Body of pancreas (tissue), 4 donors: ENCODE measurements around the gene WRNIP1. TPM values are rescaled to one million over a fixed set of nuclear protein-coding genes. Genes with fewer than 3 reads are reported as not detected.
"Not testable (repeated sequence)": the region's sequence is repeated elsewhere in the genome, so short reads cannot be mapped to it uniquely, and the experiment has no call there.

Experiments used
- ATAC-seq: fragments of 150-250 bp; one replicate; pipeline ENCODE4 v1.9.1; 2016
- DNase-seq, 4 donors: peaks; one replicate each; pipeline ENCODE4 v3.0.0-alpha.2; 2019
- H3K27ac ChIP-seq, 4 donors: fragments of 200-600 bp; sonication (generic); 1 replicate in 3 of 4; 2 replicates in 1 of 4; pipeline versions ENCODE4 v1.5.1 to v1.6.1; 2016 to 2019; ENCODE audit warnings: mild to moderate bottlenecking in 1 of 4, mixed read lengths in 1 of 4, moderate library complexity in 1 of 4
- H3K27me3 ChIP-seq, 2 donors: fragments of 200-600 bp; sonication (generic); one replicate each; pipeline ENCODE4 v1.6.0; 2016; ENCODE audit warnings: mild to moderate bottlenecking in 1 of 2
- H3K36me3 ChIP-seq, 2 donors: fragments of 200-600 bp; sonication (generic); replicated peaks in 1 of 2; 2 replicates each; pipeline ENCODE4 v1.5.1; 2016; ENCODE audit warnings: low read depth in 2 of 2; ENCODE audit not compliant: insufficient read depth in 1 of 2
- H3K4me1 ChIP-seq: fragments of 200-600 bp; sonication (generic); one replicate; pipeline ENCODE4 v1.6.0; 2016
- H3K4me3 ChIP-seq, 2 donors: fragments of 200-600 bp; sonication (generic); 1 replicate in 1 of 2; 2 replicates in 1 of 2; pipeline ENCODE4 v1.5.1; 2016 to 2019
- H3K9me3 ChIP-seq, 3 donors: fragments of 200-600 bp; sonication (generic); 1 replicate in 2 of 3; 2 replicates in 1 of 3; pipeline ENCODE4 v1.5.1; 2016
- POLR2A ChIP-seq, 3 donors: fragments of 450-650 bp; IDR thresholded peaks; one replicate each; pipeline ENCODE4 v1.6.1; 2016; ENCODE audit warnings: antibody characterized with exemption in 3 of 3, mild to moderate bottlenecking in 2 of 3
- WGBS, 2 donors: methylation state at CpG; one replicate each; pipeline ENCODE4 v1.1.5; 2017; 5-methylcytosine and 5-hydroxymethylcytosine counted together
- intact Hi-C: fragments of 100-400 bp; cut with DNase I; formaldehyde crosslinking; loops from one replicate; pipeline ENCODE4 v1.15.1; 2023
- total RNA-seq, 2 donors: library from RNA; depleted of rRNA; stranded (reverse); fragments of >200 nt; gene quantifications; one replicate each; pipeline ENCODE4 v1.1.0, GENCODE V29; 2016
- TF ChIP-seq, protein P1 (sequence below), 7 experiments: fragments of 450-650 bp in 4 of 7; fragments of 200-600 bp in 3 of 7; sonication (generic) in 3 of 7; IDR thresholded peaks; one replicate each; pipeline ENCODE4 v1.5.1; 2016 to 2019; ENCODE audit warnings: antibody characterized with exemption in 7 of 7

Gene WRNIP1
- total RNA-seq, 2 donors from 2014 or later = 61.0 to 62.0 TPM

- H3K4me1 ChIP-seq = peaks cover 51% of the 10 kb centered on the region
- WGBS, 2 donors = 6 to 13% methylated on average over 2 to 3 of the region's 3 CpGs
- intact Hi-C loops = no loop called here
- no peaks in the 10 kb centered on the region for H3K27me3 ChIP-seq
- peak overlapping the region; percentile 65 to 90 (median 85) for H3K27ac ChIP-seq
- no peak overlapping the region for H3K4me3 ChIP-seq
- TF ChIP-seq, protein P1, sequence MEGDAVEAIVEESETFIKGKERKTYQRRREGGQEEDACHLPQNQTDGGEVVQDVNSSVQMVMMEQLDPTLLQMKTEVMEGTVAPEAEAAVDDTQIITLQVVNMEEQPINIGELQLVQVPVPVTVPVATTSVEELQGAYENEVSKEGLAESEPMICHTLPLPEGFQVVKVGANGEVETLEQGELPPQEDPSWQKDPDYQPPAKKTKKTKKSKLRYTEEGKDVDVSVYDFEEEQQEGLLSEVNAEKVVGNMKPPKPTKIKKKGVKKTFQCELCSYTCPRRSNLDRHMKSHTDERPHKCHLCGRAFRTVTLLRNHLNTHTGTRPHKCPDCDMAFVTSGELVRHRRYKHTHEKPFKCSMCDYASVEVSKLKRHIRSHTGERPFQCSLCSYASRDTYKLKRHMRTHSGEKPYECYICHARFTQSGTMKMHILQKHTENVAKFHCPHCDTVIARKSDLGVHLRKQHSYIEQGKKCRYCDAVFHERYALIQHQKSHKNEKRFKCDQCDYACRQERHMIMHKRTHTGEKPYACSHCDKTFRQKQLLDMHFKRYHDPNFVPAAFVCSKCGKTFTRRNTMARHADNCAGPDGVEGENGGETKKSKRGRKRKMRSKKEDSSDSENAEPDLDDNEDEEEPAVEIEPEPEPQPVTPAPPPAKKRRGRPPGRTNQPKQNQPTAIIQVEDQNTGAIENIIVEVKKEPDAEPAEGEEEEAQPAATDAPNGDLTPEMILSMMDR (IDR thresholded peaks at IDR 0.05) = no peak
- TF ChIP-seq POLR2A (IDR thresholded peaks at IDR 0.05) = peak in 2 of 3 donors; percentile 37 to 40
- H3K9me3 ChIP-seq = no peaks in the 10 kb centered on the region
- no peaks in the 10 kb centered on the region for H3K36me3 ChIP-seq
- ATAC-seq (peak; percentile 89), DNase-seq (peak; percentile 72 to 90 (median 81))
These were observed 32.4 kb downstream of the WRNIP1 start for GRCh38 chr6:2797564-2798031.

DNA sequence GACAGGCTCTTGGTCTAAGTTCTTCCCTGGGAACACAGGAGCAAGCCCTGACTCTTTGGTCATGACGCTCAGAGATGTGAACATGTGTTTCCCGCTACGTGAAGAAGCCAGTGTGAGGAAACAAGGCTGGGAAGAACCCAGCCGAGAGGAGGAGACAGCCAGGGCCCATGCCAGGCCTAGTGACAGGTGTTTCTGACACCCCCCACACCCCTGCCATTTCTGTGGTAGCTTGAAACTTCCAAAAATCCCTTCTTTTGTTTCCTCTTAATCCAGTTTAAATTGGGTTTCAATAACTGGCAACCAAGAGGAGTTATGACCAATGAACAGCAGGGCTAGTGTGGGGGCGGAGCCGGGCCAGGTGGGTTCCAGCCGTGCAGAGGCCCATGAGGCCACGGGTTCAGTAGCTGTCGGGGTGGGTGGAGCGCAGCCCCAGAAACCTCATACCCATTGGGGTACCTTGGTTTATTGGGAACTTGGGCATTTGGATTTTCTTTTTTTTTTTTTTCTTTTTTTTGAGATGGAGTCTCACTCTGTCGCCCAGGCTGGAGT, 33.5 kb downstream of the WRNIP1 start:
- H3K9me3 ChIP-seq = no peaks in the 10 kb centered on the region
- no peak for TF ChIP-seq POLR2A (IDR thresholded peaks at IDR 0.05)
- TF ChIP-seq, protein P1 (IDR thresholded peaks at IDR 0.05) = no peak
- H3K27me3 ChIP-seq = no peaks in the 10 kb centered on the region
- ATAC-seq (no peak), DNase-seq (peak in 1 of 4 donors; percentile 37)
- 60 to 65% methylated on average over 11 of the region's 11 CpGs for WGBS, 2 donors
- H3K27ac ChIP-seq = peak overlapping the region; percentile 13 to 90 (median 85)
- peaks cover 47% of the 10 kb centered on the region for H3K4me1 ChIP-seq
- H3K36me3 ChIP-seq = no peaks in the 10 kb centered on the region
- H3K4me3 ChIP-seq = no peak overlapping the region
- intact Hi-C loops = no loop called here

DNA sequence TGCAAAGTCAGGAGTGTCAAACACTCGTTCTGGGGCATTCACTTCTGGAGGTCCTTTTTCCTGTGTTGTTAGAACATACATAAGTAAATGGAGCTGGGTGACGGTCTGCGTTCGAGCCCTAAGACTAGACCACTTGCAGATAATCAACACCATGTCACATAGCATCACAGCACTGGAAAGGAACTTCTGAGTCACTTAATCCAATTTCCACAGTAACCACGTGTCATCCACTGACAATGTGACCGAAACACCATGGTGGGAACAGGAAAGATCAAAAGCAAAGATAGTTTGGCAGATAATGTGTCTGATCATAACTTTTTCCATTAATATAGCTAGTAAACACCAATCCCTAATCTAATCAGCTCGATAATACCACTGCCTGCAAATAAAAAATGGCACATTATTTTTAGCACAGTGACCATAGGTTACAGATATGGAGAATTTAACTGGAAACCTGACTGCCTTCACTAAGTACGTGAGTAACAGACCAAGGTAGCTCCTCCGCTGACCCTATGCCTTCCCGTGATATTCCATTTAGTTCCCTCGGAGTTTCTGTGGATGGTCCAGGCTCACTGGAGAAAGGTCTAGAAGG, 34.8 kb downstream of the WRNIP1 start:
- H3K27me3 ChIP-seq = no peaks in the 10 kb centered on the region
- H3K36me3 ChIP-seq = no peaks in the 10 kb centered on the region
- intact Hi-C loops = no loop called here
- no peaks in the 10 kb centered on the region for H3K9me3 ChIP-seq
- ATAC-seq = no peak
- TF ChIP-seq POLR2A (IDR thresholded peaks at IDR 0.05) = no peak
- TF ChIP-seq, protein P1 (IDR thresholded peaks at IDR 0.05) = no peak
- DNase-seq = no peak
- H3K4me1 ChIP-seq = peaks cover 59% of the 10 kb centered on the region
- H3K4me3 ChIP-seq = no peak overlapping the region
- H3K27ac ChIP-seq = peak overlapping the region; percentile 63 to 90 (median 78)
- WGBS, 2 donors = 38 to 40% methylated on average over 11 of the region's 11 CpGs

GRCh38 chr6:2800552-2801316, 35.5 kb downstream of the WRNIP1 start:
- Histone ChIP-seq H3K4me3 (no peak overlapping the region), H3K36me3 (no peaks in the 10 kb centered on the region), H3K27me3 (no peaks in the 10 kb centered on the region), H3K4me1 (peaks cover 66% of the 10 kb centered on the region), H3K27ac (peak overlapping the region; percentile 63 to 90 (median 78)), H3K9me3 (no peaks in the 10 kb centered on the region)
- intact Hi-C loops = no loop called here
- no peak for DNase-seq
- TF ChIP-seq, protein P1 (IDR thresholded peaks at IDR 0.05) = no peak
- TF ChIP-seq POLR2A (IDR thresholded peaks at IDR 0.05) = no peak
- 58 to 66% methylated on average over 2 to 14 of the region's 14 CpGs for WGBS, 2 donors
- no peak for ATAC-seq

DNA sequence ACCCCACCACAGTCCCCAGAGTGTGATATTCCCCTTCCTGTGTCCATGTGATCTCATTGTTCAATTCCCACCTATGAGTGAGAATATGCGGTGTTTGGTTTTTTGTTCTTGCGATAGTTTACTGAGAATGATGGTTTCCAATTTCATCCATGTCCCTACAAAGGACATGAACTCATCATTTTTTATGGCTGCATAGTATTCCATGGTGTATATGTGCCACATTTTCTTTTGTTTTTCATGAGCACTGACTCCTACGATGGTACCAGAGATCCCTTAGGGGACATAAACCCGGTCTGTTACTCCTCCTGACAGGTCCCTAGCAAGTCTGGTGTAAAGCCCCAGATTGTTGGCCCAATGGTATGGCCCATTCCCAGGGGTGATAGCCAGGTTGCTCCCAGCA, 36.5 kb downstream of the WRNIP1 start:
- DNase-seq, H3K4me3 ChIP-seq, H3K36me3 ChIP-seq, H3K27ac ChIP-seq, H3K9me3 ChIP-seq, ATAC-seq, intact Hi-C loops, H3K27me3 ChIP-seq: not testable (repeated sequence)
- H3K4me1 ChIP-seq = peaks cover 74% of the 10 kb centered on the region
- WGBS, 2 donors = 93 to 94% methylated on average over 2 to 3 of the region's 4 CpGs
